ENCODE measurements around the gene CPEB2.

CPEB2 gene

DNA sequence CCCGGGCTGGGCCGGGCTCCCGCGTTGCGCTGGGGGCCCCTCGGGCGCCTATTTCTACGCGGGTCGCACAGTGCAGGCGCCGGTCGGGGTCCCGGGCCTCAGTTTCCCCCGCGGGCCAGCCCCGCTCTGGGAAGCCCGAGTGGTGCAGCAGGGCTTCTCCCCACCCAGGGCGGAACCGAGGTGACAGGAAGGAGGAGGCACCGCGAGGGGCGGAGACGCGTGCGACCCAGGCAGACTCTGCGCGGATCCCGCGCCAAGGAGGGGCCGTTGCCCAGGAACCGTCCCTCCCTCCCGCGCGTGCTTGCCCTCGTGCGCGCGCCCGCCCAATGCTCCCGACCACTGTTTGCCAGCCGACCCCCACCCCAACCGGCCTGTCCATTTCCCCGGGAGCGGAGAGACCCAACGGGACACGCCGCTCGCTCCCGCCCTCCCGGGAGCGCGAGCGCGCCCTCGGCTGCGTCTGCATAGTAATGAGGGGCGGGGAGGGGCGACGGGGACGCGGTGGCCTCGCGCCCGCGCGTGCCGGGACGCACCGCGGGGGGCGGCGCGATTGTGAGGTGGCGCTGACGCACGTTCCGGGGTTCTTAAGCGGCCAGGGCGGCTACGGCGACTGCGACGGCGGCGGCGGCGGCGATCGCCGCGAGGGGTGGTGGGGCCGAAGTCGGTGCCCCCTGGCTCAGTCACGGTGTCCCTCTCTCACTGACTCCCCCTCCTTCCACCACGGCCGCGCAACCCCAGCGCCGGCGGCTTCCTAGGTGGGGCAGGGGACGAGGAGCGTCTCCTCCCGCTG is at the start of gene CPEB2:
CPEB2 (plus strand) TSS at position 613 of the 790 bp plus-strand sequence. CDS start 193 bp downstream, outside the sequence.
- peak; percentile 89 for DNase-seq (ENCODE audit: low read depth)

- no peak for DNase-seq (ENCODE audit: low read depth)
Measured at GRCh38 chr4:14958436-14958835, 43.8 kb upstream of the CPEB2 start.

DNA sequence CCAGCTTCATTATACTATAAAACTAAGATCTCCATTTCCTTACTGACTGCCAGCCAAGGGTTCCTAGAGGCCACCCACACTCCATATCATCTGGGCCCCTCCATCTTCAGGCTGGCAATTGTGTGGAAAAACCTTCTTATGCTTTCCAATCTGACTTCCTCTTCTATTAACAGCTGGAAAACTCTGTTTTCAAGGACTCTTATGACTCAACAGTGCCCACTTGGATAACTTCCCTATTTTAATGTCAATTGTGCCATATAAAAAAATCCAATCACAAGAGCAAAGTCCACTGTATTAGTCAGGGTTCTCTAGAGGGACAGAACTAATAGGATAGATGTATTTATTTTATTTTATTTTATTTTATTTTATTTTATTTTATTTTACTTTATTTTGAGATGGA is 41.0 kb upstream of the CPEB2 start:
- DNase-seq (ENCODE audit: low read depth) = no peak

- DNase-seq (ENCODE audit: low read depth) = no peak
Measured at GRCh38 chr4:14965071-14965470, 37.2 kb upstream of the CPEB2 start.

DNA sequence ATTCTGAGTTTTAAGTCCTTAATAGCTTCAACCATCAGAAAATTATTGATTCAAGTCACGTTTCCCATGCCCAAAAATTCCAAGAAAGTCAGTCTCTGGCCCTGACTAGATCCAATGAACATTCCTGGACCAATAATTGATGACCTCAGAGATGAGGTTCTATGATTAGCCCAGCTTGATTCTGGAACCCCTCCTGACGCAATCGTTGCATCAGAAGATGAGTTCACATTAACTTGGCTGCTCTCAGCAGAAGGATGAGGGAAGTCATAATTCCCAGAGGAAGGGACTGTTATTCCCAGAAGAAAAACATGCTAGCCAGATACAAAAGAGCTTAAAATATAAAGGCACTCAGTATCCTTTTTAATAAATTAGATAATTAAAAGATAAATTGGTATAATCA is 34.3 kb upstream of the CPEB2 start:
- no peak for DNase-seq (ENCODE audit: low read depth)

DNA sequence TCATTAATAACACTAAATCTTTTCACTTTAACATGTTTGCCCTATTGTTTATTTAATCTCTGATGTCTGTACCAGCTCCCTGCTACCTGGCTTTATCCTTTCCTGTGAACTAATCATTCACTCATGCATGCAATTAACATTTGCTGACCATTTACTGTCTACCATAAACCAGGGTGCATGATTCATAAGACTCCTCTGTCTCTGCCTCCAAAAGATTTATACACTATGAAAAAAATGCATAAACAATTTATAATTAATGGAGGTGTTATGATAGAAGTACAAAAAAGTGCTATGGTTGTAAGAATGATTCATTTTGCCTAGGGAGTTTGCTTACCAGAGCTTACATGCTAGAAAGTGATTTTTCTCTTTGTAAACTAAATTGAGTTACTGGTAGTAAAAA is 24.5 kb upstream of the CPEB2 start:
- no peak for DNase-seq (ENCODE audit: low read depth)

DNA sequence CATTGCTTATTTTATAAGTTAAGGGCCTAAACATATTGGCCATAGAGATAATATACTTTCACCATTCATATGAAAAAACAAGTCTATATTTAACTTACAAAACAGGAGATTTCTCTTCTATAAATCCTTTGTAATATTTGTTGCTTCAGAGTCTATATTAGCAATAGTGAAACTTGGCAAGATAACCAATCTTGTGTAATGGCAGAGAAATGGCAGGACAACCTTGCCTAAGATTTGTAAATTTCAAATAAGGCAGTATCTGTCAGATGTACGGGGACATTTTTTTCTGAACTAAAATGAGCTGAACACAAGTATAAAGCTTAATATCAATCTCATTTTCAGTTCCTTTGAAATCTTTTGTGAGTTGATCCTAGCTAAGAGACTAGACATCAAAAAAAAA is 17.8 kb upstream of the CPEB2 start:
- DNase-seq (ENCODE audit: low read depth) = no peak

- DNase-seq (ENCODE audit: low read depth) = no peak
Measured at GRCh38 chr4:14985161-14985560, 17.1 kb upstream of the CPEB2 start.

DNA sequence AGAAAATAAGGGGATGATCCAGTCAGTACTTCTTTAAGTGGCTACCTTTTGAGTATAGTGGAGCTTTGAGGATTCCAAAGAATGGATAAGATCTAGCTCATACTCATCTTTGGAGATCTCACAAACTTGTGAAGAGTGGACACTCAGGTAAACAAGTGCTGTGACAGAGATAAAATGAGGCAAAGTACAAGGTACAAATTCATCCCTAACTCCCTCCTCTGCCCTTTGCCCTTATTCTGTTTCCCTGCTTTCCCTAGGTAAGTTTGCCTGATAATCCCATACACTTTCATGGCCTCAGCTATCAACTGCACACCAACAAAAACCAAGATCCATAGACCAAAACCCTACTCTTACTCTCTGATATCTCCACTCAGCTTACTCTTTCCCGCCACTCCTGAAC is 16.4 kb upstream of the CPEB2 start:
- DNase-seq (ENCODE audit: low read depth) = no peak

DNA sequence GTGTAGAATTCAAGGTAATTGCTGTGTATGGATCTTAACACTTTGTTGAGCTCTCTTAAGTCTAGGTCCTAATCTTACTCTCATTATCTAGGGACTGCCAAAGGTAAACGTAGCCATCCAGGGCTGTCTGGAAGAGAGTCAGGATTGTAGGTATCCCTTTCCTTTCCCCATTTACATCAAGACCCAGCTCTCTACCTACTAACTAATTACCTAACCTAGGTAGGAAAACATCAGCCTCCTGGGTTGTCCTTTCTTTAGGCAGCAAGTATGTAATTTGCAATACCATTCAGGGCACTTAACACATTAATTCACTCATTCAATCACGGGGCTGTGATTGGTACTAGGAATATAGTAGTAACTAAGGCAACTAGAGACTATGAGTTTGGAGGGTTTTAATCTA is 15.2 kb upstream of the CPEB2 start:
- DNase-seq (ENCODE audit: low read depth) = no peak

DNA sequence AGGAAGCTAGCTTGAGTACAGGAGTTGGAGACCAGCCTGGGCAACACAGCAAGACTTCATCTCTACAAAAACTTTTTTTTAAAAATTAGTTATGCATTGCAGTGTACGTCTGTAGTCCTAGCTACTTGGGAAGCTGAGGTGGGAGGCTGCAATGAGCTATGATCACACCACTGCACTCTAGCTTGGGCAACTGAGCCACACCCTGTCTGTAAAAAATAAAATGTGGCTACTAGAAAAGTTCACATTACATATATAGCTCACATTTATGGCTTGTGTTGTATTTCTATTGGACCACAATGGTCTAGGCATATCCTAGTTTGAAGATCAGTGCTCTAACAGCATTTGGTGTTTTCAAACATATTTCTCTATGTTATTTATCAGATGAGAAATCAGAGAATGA is 11.8 kb upstream of the CPEB2 start:
- no peak for DNase-seq (ENCODE audit: low read depth)

GRCh38 chr4:14994242-14994641 is 8.0 kb upstream of the CPEB2 start:
- no peak for DNase-seq (ENCODE audit: low read depth)

DNA sequence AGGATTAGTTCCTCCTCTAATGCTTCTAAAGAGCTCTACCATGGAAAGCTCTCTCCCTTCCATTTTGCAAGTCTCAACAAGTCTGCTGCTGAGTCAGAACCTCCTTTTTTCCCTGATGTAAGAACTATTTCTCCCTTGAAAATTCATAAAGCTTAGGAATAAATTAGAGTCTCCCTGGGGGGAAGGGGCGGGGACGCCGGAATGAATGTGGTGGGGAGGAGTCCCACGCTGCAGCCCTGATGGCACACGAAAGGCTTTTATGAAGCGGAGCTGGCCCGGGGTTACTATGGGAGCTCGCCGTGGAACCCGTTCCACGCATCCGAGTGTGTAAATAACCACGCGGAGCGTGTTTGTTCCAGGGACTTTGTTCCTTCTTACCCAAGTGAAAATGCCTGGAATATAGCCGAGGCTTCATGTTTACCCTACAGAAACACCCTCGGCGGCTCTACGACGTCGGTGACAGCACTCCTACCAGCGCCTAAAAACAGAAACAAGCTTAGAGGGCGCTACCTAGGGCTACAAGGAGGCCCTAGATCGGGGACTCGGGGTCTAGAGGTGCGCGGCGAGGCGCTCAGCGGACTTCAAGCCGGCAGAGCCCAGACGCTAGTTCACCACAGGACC is 923 bp upstream of the CPEB2 start:
- peak; percentile 15 for DNase-seq (ENCODE audit: low read depth)

DNA sequence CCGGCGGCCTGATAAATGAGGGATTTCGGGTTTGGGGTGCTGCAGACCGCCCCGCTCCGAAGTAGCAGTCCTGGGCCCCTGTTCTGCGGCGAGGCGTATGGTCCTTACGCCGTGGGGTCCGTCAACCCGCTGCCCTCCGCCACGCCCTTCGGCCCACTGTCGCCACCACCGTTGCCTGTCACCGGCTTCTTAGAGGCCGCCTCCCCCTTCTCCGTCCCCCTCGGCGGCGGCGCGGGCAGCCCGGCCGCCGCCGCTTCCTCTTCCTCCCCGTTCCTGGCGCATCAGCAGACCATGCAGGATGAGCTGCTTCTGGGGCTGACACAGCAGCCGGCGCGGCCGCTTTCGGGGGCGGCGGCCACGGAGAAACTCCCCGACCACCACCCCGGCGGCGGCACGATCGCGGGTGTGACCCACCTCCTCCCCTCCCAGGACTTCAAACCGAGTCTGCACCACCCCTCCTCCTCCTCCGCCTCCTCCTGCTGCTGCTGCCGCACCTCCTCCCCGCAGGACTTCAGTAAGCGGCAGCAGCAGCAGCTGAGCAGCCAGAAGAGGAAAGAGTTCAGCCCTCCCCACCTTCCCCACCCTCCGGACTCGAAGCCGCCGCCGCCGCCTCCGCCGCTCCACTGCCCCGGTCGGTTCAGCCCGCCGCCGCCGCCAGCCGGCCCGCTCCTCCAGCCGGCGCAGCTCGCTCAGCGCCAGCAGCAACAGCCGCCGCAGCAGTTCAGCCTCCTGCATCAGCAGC is 549 bp downstream of the CPEB2 start:
- DNase-seq (ENCODE audit: low read depth) = peak; percentile 76

GRCh38 chr4:15003401-15003890 is 1.2 kb downstream of the CPEB2 start:
- peak; percentile 49 for DNase-seq (ENCODE audit: low read depth)

GRCh38 chr4:15003891-15004738 is 1.8 kb downstream of the CPEB2 start:
- DNase-seq (ENCODE audit: low read depth) = peak; percentile 46

- peak; percentile 8 for DNase-seq (ENCODE audit: low read depth)
Measured at GRCh38 chr4:15004739-15005301, 2.5 kb downstream of the CPEB2 start.

GRCh38 chr4:15005474-15006115 is 3.3 kb downstream of the CPEB2 start:
- DNase-seq (ENCODE audit: low read depth) = no peak

- no peak for DNase-seq (ENCODE audit: low read depth)
Measured at GRCh38 chr4:15006416-15007024, 4.2 kb downstream of the CPEB2 start.

- no peak for DNase-seq (ENCODE audit: low read depth)
Measured at GRCh38 chr4:15007201-15007600, 4.9 kb downstream of the CPEB2 start.
